GM12878 (cell line): ENCODE results near the gene BSPRY. TPM values are rescaled to one million over a fixed set of nuclear protein-coding genes. Genes with fewer than 3 reads are reported as not detected.

Experiments
- ATAC-seq: fragments of 200-7000 bp; cut with Tn5 transposase; 3 replicates; pipeline ENCODE4 v1.9.1; 2020; ENCODE audit warnings: mild to moderate bottlenecking, moderate library complexity
- BruUV-seq: library from RNA; stranded (reverse); fragments of 400-500 nt; replicated peaks from 2 replicates; lab custom pipeline; 2021; lab: Mats Ljungman, UMichigan
- CTCF ChIA-PET: fragments of 300-600 bp; sonication (Branson Sonifier 250); formaldehyde crosslinking; extraction: SDS; loops from one replicate; lab custom pipeline; 2021; ENCODE audit warnings: inconsistent platforms; lab: Yijun Ruan, JAX
- POLR2A ChIA-PET: fragments of 350-600 bp; formaldehyde crosslinking; extraction: SDS; loops from one replicate; lab custom pipeline; 2021; ENCODE audit warnings: inconsistent platforms; lab: Charles Lee
- RAD21 ChIA-PET: fragments of 300-600 bp; sonication (Branson Sonifier 250); formaldehyde crosslinking; loops from one replicate; lab custom pipeline; 2023; ENCODE audit warnings: antibody characterized with exemption; ENCODE audit not compliant: unreplicated experiment; lab: Charles Lee
- SMC1A ChIA-PET: fragments of 300-600 bp; sonication (Branson Sonifier 250); formaldehyde crosslinking; loops from one replicate; lab custom pipeline; 2023; ENCODE audit not compliant: unreplicated experiment, uncharacterized antibody; lab: Charles Lee
- DNase-seq: peaks from one replicate; pipeline ENCODE4 v3.0.0-alpha.2; 2011; ENCODE audit warnings: low read depth, low spot score
- FAIRE-seq: peaks from 3 replicates; lab custom pipeline; 2011; peaks lifted over from hg19 to GRCh38; lab: Jason Lieb, UNC
- H2AFZ ChIP-seq: 2 replicates; pipeline ENCODE4 v1.6.0; 2011; ENCODE audit warnings: low read depth, low read length, control low read depth; ENCODE audit not compliant: control insufficient read depth
- H3K27ac ChIP-seq: 2 replicates; pipeline ENCODE4 v1.5.1; 2011; ENCODE audit warnings: control low read depth; ENCODE audit not compliant: control insufficient read depth, insufficient read depth
- H3K27me3 ChIP-seq, 2 experiments: replicated peaks in 1 of 2; 2 replicates each; pipeline versions ENCODE4 v1.6.0 to v1.6.1; 2011; ENCODE audit warnings: low read length in 1 of 2; ENCODE audit not compliant: control insufficient read depth in 2 of 2, insufficient read depth in 2 of 2
- H3K36me3 ChIP-seq, 2 experiments: 2 replicates each; pipeline ENCODE4 v1.5.1; 2011; ENCODE audit warnings: low read length in 1 of 2; ENCODE audit not compliant: control insufficient read depth in 2 of 2, insufficient read depth in 2 of 2
- H3K4me1 ChIP-seq: 2 replicates; pipeline ENCODE4 v1.6.1; 2011; ENCODE audit warnings: mild to moderate bottlenecking, low read length, moderate library complexity, mixed read lengths; ENCODE audit not compliant: control insufficient read depth, insufficient read depth
- H3K4me2 ChIP-seq: 2 replicates; pipeline ENCODE4 v1.6.0; 2011; ENCODE audit warnings: control low read depth; ENCODE audit not compliant: control insufficient read depth, insufficient read depth
- H3K4me3 ChIP-seq: fragments of 200-600 bp; sonication (generic); 2 replicates; pipeline ENCODE4 v1.5.1; 2016
- H3K79me2 ChIP-seq: 2 replicates; pipeline ENCODE4 v1.6.0; 2011; ENCODE audit warnings: low read length; ENCODE audit not compliant: control insufficient read depth, insufficient read depth
- H3K9ac ChIP-seq: 2 replicates; pipeline ENCODE4 v1.8.0; 2011; ENCODE audit warnings: low read length, control low read depth, mixed read lengths; ENCODE audit not compliant: control insufficient read depth, insufficient read depth
- H3K9me3 ChIP-seq: replicated peaks from 3 replicates; pipeline ENCODE4 v1.5.1; 2011; ENCODE audit warnings: mild to moderate bottlenecking, low read length; ENCODE audit not compliant: control insufficient read depth, insufficient read depth
- H4K20me1 ChIP-seq: 2 replicates; pipeline ENCODE4 v1.6.0; 2011; ENCODE audit not compliant: control insufficient read depth, insufficient read depth
- BMI1 ChIP-seq: fragments of 450-650 bp; IDR thresholded peaks from 2 replicates; pipeline ENCODE4 v1.6.1; 2016; ENCODE audit warnings: mild to moderate bottlenecking, moderate library complexity, borderline replicate concordance
- DPF2 ChIP-seq: fragments of 450-650 bp; IDR thresholded peaks from 2 replicates; pipeline ENCODE4 v1.6.1; 2017; ENCODE audit warnings: mild to moderate bottlenecking
- JUNB ChIP-seq: IDR thresholded peaks from 2 replicates; pipeline ENCODE4 v1.6.1; 2016; ENCODE audit warnings: antibody characterized with exemption, mild to moderate bottlenecking
- MEF2A ChIP-seq: IDR thresholded peaks from 2 replicates; pipeline ENCODE4 v1.6.1; 2011; ENCODE audit warnings: low read depth, mild to moderate bottlenecking, low read length, moderate library complexity; ENCODE audit not compliant: insufficient read depth
- NR2C1 ChIP-seq: fragments of 450-650 bp; IDR thresholded peaks from 2 replicates; pipeline ENCODE4 v1.6.1; 2017; ENCODE audit warnings: antibody characterized with exemption, mild to moderate bottlenecking, moderate library complexity
- PAX8 ChIP-seq: fragments of 450-650 bp; IDR thresholded peaks from 2 replicates; pipeline ENCODE4 v1.6.1; 2017; ENCODE audit warnings: mild to moderate bottlenecking, moderate library complexity
- SMAD1 ChIP-seq: fragments of 450-650 bp; IDR thresholded peaks from 2 replicates; pipeline ENCODE4 v1.6.1; 2018; ENCODE audit warnings: mild to moderate bottlenecking, low read depth; ENCODE audit not compliant: partially characterized antibody
- SMAD5 ChIP-seq: IDR thresholded peaks from 2 replicates; pipeline ENCODE4 v1.6.1; 2016; ENCODE audit warnings: antibody characterized with exemption, low read depth
- SMARCA5 ChIP-seq: fragments of 450-650 bp; IDR thresholded peaks from 2 replicates; pipeline ENCODE4 v1.6.1; 2017; ENCODE audit warnings: mild to moderate bottlenecking
- SRF ChIP-seq, 2 experiments: IDR thresholded peaks; 2 replicates each; pipeline ENCODE4 v1.6.1; 2011; ENCODE audit warnings: low read depth in 2 of 2, low read length in 2 of 2, mild to moderate bottlenecking in 1 of 2, moderate library complexity in 1 of 2
- SUPT20H ChIP-seq: IDR thresholded peaks from 2 replicates; pipeline ENCODE4 v1.6.1; 2011; ENCODE audit warnings: low read depth, mild to moderate bottlenecking, low read length, moderate library complexity, borderline replicate concordance; ENCODE audit not compliant: control insufficient read depth
- ZBED1 ChIP-seq: IDR thresholded peaks from 2 replicates; pipeline ENCODE4 v1.6.1; 2016; ENCODE audit warnings: borderline replicate concordance
- WGBS: methylation state at CpG from one replicate; pipeline ENCODE4 v1.1.6; 2016; ENCODE audit warnings: low lambda C conversion rate; ENCODE audit not compliant: insufficient replicate concordance, insufficient coverage; ENCODE audit errors: missing lambda C conversion rate; 5-methylcytosine and 5-hydroxymethylcytosine counted together
- in situ Hi-C: fragments of 300-500 bp; cut with MboI; formaldehyde crosslinking; loops from 9 replicates; pipeline ENCODE4 v1.14.3; 2018; ENCODE audit warnings: mixed read lengths
- intact Hi-C: fragments of 100-400 bp; cut with micrococcal nuclease; formaldehyde crosslinking; loops from one replicate; pipeline ENCODE4 v1.14.2; 2022; ENCODE audit not compliant: unreplicated experiment
- polyA plus RNA-seq, 11 experiments: library from polyadenylated mRNA; depleted of rRNA in 4 of 11; unstranded in 6 of 11; stranded (reverse) in 5 of 11; fragments of >200 nt; fragmentation: Nextera tagmentation in 4 of 11; fragmentation: Illumina TruSeq in 1 of 11; extraction: Ambion mirVana in 4 of 11; extraction: Trizol in 1 of 11; gene quantifications; 1 replicate in 1 of 11; 2 replicates in 10 of 11; pipeline versions ENCODE4 v1.2.1 to v1.2.3, GENCODE V29; 2011 to 2016; ENCODE audit warnings: inconsistent platforms in 2 of 11, missing spikeins in 2 of 11, low read depth in 1 of 11
- total RNA-seq, 4 experiments: library from RNA; depleted of rRNA in 3 of 4; stranded (reverse); fragments of >200 nt in 3 of 4; fragmentation: Illumina TruSeq in 1 of 4; extraction: Trizol in 1 of 4; gene quantifications; 2 replicates each; pipeline versions ENCODE4 v1.2.1 to v1.2.3, GENCODE V29; 2013 to 2021
- TF ChIP-seq, protein P1 (sequence below): IDR thresholded peaks from 2 replicates; pipeline ENCODE4 v1.6.1; 2011; ENCODE audit warnings: borderline replicate concordance, low read depth, mild to moderate bottlenecking, moderate library complexity, low read length; ENCODE audit not compliant: insufficient read depth, poor library complexity, severe bottlenecking
- TF ChIP-seq, protein P2 (sequence below): fragments of 450-650 bp; IDR thresholded peaks from 2 replicates; pipeline ENCODE4 v1.6.1; 2018; ENCODE audit warnings: borderline replicate concordance, mild to moderate bottlenecking; ENCODE audit not compliant: partially characterized antibody

Gene BSPRY
- total and polyA plus RNA-seq, 10 of the 15 experiments (the other 5 are each of a cell fraction or from before 2014, with no cell fraction given), result 0.45 to 6.3 (median 4.1) TPM

DNA sequence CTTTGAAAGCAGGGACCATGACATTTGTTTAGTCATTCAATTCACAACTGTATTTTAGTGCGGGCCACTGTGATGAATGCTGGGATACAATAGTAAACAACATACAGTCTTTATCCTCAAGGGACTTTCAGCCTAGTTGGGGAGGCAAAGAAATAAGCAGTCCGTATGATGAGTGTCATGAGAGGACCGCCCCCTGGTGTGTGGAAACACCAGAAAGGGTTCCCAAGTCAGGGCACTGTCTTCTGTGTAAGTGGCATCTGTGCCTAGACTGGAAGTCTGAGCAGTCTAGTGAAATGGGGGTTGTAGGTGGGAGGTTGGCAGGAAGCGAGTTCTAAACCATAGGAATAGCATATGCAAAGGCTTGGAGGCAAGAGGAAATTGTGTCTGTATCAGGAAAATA, 68.0 kb downstream of the BSPRY start:
- ATAC-seq (no peak), FAIRE-seq (peak; percentile 18), DNase-seq (no peak)
- no peak overlapping the region for H3K4me2 ChIP-seq
- BruUV-seq, result no TSS peak
- ChIA-PET RAD21 (interaction anchor here (1.3 kb wide), 1 partner anchor 241 kb away, joined by 6 read pairs; no protein-coding TSS in a partner anchor), SMC1A (interaction anchor here (1.0 to 1.6 kb wide), 2 partner anchors 106 to 241 kb away, joined by 3 to 5 read pairs; no protein-coding TSS in a partner anchor), POLR2A (no interaction called here), CTCF (interaction anchor here (1.4 to 3.3 kb wide), 2 partner anchors 13 to 17 kb away, joined by 4 to 13 read pairs; partner anchors contain the start of gene ALAD)
- intact Hi-C loops, result no loop called here
- H3K79me2 ChIP-seq, result no peaks in the 10 kb centered on the region
- H3K9ac ChIP-seq, result no peak overlapping the region
- in situ Hi-C loops, result no loop called here
- H3K27me3 ChIP-seq, result no peaks in the 10 kb centered on the region
- H2AFZ ChIP-seq, result no peak overlapping the region; the same call in 1 of the 2 replicates
- H3K9me3 ChIP-seq, result no peaks in the 10 kb centered on the region
- H4K20me1 ChIP-seq, result no peaks in the 10 kb centered on the region
- no peak overlapping the region for H3K4me3 ChIP-seq
- H3K27ac ChIP-seq, result no peak overlapping the region
- H3K4me1 ChIP-seq, result peaks cover 12% of the 10 kb centered on the region; the same call in 1 of the 2 replicates
- H3K36me3 ChIP-seq, result no peaks in the 10 kb centered on the region
- TF ChIP-seq, protein P1, sequence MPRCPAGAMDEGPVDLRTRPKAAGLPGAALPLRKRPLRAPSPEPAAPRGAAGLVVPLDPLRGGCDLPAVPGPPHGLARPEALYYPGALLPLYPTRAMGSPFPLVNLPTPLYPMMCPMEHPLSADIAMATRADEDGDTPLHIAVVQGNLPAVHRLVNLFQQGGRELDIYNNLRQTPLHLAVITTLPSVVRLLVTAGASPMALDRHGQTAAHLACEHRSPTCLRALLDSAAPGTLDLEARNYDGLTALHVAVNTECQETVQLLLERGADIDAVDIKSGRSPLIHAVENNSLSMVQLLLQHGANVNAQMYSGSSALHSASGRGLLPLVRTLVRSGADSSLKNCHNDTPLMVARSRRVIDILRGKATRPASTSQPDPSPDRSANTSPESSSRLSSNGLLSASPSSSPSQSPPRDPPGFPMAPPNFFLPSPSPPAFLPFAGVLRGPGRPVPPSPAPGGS, result no peak
- TF ChIP-seq SMARCA5, result no peak
- TF ChIP-seq NR2C1, result no peak
- TF ChIP-seq SRF (IDR thresholded peaks at IDR 0.05; ENCODE audit: low read depth in 2 of 2, low read length in 2 of 2), result no peak
- TF ChIP-seq JUNB, result no peak
- no peak for TF ChIP-seq ZBED1
- no peak for TF ChIP-seq MEF2A
- TF ChIP-seq SMAD1, result no peak
- no peak for TF ChIP-seq SUPT20H
- no peak for TF ChIP-seq SMAD5
- no peak for TF ChIP-seq DPF2
- TF ChIP-seq BMI1, result no peak
- TF ChIP-seq PAX8, result no peak
- TF ChIP-seq, protein P2, sequence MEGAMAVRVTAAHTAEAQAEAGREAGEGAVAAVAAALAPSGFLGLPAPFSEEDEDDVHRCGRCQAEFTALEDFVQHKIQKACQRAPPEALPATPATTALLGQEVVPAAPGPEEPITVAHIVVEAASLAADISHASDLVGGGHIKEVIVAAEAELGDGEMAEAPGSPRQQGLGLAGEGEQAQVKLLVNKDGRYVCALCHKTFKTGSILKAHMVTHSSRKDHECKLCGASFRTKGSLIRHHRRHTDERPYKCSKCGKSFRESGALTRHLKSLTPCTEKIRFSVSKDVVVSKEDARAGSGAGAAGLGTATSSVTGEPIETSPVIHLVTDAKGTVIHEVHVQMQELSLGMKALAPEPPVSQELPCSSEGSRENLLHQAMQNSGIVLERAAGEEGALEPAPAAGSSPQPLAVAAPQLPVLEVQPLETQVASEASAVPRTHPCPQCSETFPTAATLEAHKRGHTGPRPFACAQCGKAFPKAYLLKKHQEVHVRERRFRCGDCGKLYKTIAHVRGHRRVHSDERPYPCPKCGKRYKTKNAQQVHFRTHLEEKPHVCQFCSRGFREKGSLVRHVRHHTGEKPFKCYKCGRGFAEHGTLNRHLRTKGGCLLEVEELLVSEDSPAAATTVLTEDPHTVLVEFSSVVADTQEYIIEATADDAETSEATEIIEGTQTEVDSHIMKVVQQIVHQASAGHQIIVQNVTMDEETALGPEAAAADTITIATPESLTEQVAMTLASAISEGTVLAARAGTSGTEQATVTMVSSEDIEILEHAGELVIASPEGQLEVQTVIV, result no peak
- 42% methylated on average over 4 of the region's 4 CpGs for WGBS

Other genes starting within 250 kb of the BSPRY start
Only the 7 nearest of the 12 such genes appear.
- gene PRPF4, start 73.9 kb upstream of the BSPRY start, total RNA-seq (2014; rRNA removed), result 39.5 and 43.3 TPM in 2 replicates
- gene PRPF4, start 73.9 kb upstream of the BSPRY start, total RNA-seq (2014; rRNA removed; fragmentation: Illumina TruSeq; extraction: Trizol), result 38.4 and 39.0 TPM in 2 replicates
- gene PRPF4, start 73.9 kb upstream of the BSPRY start, total RNA-seq (2021), result 28.6 and 31.7 TPM in 2 replicates
- 18.0 and 28.4 TPM in 2 replicates for gene PRPF4, start 73.9 kb upstream of the BSPRY start, polyA plus RNA-seq (2011; rRNA removed)
- 43.5 and 49.9 TPM in 2 replicates for gene PRPF4, start 73.9 kb upstream of the BSPRY start, polyA plus RNA-seq (2014; fragmentation: Illumina TruSeq; extraction: Trizol)
- gene PRPF4, start 73.9 kb upstream of the BSPRY start, polyA plus RNA-seq (2014; fragmentation: Nextera tagmentation; extraction: Ambion mirVana), result 10 to 100 TPM; 23.0 to 43.5 TPM
- 26.3 and 31.2 TPM in 2 replicates for gene PRPF4, start 73.9 kb upstream of the BSPRY start, polyA plus RNA-seq (2014; rRNA removed)
- 10 to 100 TPM; 46.7 to 48.1 TPM for gene PRPF4, start 73.9 kb upstream of the BSPRY start, polyA plus RNA-seq (2016; fragmentation: Nextera tagmentation; extraction: Ambion mirVana)
- gene RNF183, start 46.2 kb upstream of the BSPRY start, total RNA-seq (2014; rRNA removed), result 0.05 and 0.06 TPM in 2 replicates
- not detected in 2 replicates for gene RNF183, start 46.2 kb upstream of the BSPRY start, total RNA-seq (2014; rRNA removed; fragmentation: Illumina TruSeq; extraction: Trizol)
- not detected in 2 replicates for gene RNF183, start 46.2 kb upstream of the BSPRY start, total RNA-seq (2021)
- 0.26 and 0.75 TPM in 2 replicates for gene RNF183, start 46.2 kb upstream of the BSPRY start, polyA plus RNA-seq (2011; rRNA removed)
- gene RNF183, start 46.2 kb upstream of the BSPRY start, polyA plus RNA-seq (2014; fragmentation: Illumina TruSeq; extraction: Trizol), result 0.03 TPM in 1 of 2 replicates, not detected in the other
- gene RNF183, start 46.2 kb upstream of the BSPRY start, polyA plus RNA-seq (2014; fragmentation: Nextera tagmentation; extraction: Ambion mirVana), result not detected
- gene RNF183, start 46.2 kb upstream of the BSPRY start, polyA plus RNA-seq (2014; rRNA removed), result 0.08 TPM in 1 of 2 replicates, not detected in the other
- gene RNF183, start 46.2 kb upstream of the BSPRY start, polyA plus RNA-seq (2016; fragmentation: Nextera tagmentation; extraction: Ambion mirVana), result not detected
- 0.40 and 0.65 TPM in 2 replicates for gene WDR31, start 9.3 kb upstream of the BSPRY start, total RNA-seq (2014; rRNA removed)
- gene WDR31, start 9.3 kb upstream of the BSPRY start, total RNA-seq (2014; rRNA removed; fragmentation: Illumina TruSeq; extraction: Trizol), result 0.72 and 0.97 TPM in 2 replicates
- 0.97 and 1.1 TPM in 2 replicates for gene WDR31, start 9.3 kb upstream of the BSPRY start, total RNA-seq (2021)
- gene WDR31, start 9.3 kb upstream of the BSPRY start, polyA plus RNA-seq (2011; rRNA removed), result 0.41 and 0.45 TPM in 2 replicates
- gene WDR31, start 9.3 kb upstream of the BSPRY start, polyA plus RNA-seq (2014; fragmentation: Illumina TruSeq; extraction: Trizol), result 1.1 and 1.6 TPM in 2 replicates
- under 1 TPM; 0.26 to 0.29 TPM for gene WDR31, start 9.3 kb upstream of the BSPRY start, polyA plus RNA-seq (2014; fragmentation: Nextera tagmentation; extraction: Ambion mirVana)
- gene WDR31, start 9.3 kb upstream of the BSPRY start, polyA plus RNA-seq (2014; rRNA removed), result 0.67 and 0.87 TPM in 2 replicates
- 1 to 10 TPM; 1.1 to 1.7 TPM for gene WDR31, start 9.3 kb upstream of the BSPRY start, polyA plus RNA-seq (2016; fragmentation: Nextera tagmentation; extraction: Ambion mirVana)
- gene HDHD3, start 27.4 kb downstream of the BSPRY start, total RNA-seq (2014; rRNA removed), result 25.7 and 25.9 TPM in 2 replicates
- gene HDHD3, start 27.4 kb downstream of the BSPRY start, total RNA-seq (2014; rRNA removed; fragmentation: Illumina TruSeq; extraction: Trizol), result 12.1 and 12.4 TPM in 2 replicates
- 21.2 and 23.1 TPM in 2 replicates for gene HDHD3, start 27.4 kb downstream of the BSPRY start, total RNA-seq (2021)
- gene HDHD3, start 27.4 kb downstream of the BSPRY start, polyA plus RNA-seq (2011; rRNA removed), result 9.6 and 16.5 TPM in 2 replicates
- gene HDHD3, start 27.4 kb downstream of the BSPRY start, polyA plus RNA-seq (2014; fragmentation: Illumina TruSeq; extraction: Trizol), result 4.0 and 11.4 TPM in 2 replicates
- 1 to 10 TPM; 1.3 to 6.5 TPM for gene HDHD3, start 27.4 kb downstream of the BSPRY start, polyA plus RNA-seq (2014; fragmentation: Nextera tagmentation; extraction: Ambion mirVana)
- 29.4 and 29.9 TPM in 2 replicates for gene HDHD3, start 27.4 kb downstream of the BSPRY start, polyA plus RNA-seq (2014; rRNA removed)
- 10 to 100 TPM; 19.2 to 22.6 TPM for gene HDHD3, start 27.4 kb downstream of the BSPRY start, polyA plus RNA-seq (2016; fragmentation: Nextera tagmentation; extraction: Ambion mirVana)
- 13.1 and 15.7 TPM in 2 replicates for gene ALAD, start 51.7 kb downstream of the BSPRY start, total RNA-seq (2014; rRNA removed)
- 10.3 and 11.9 TPM in 2 replicates for gene ALAD, start 51.7 kb downstream of the BSPRY start, total RNA-seq (2014; rRNA removed; fragmentation: Illumina TruSeq; extraction: Trizol)
- gene ALAD, start 51.7 kb downstream of the BSPRY start, total RNA-seq (2021), result 20.2 and 21.6 TPM in 2 replicates
- gene ALAD, start 51.7 kb downstream of the BSPRY start, polyA plus RNA-seq (2011; rRNA removed), result 8.1 and 10.7 TPM in 2 replicates
- gene ALAD, start 51.7 kb downstream of the BSPRY start, polyA plus RNA-seq (2014; fragmentation: Illumina TruSeq; extraction: Trizol), result 18.0 and 20.4 TPM in 2 replicates
- 1 to 10 TPM; 2.4 to 3.9 TPM for gene ALAD, start 51.7 kb downstream of the BSPRY start, polyA plus RNA-seq (2014; fragmentation: Nextera tagmentation; extraction: Ambion mirVana)
- gene ALAD, start 51.7 kb downstream of the BSPRY start, polyA plus RNA-seq (2014; rRNA removed), result 15.7 and 18.2 TPM in 2 replicates
- gene ALAD, start 51.7 kb downstream of the BSPRY start, polyA plus RNA-seq (2016; fragmentation: Nextera tagmentation; extraction: Ambion mirVana), result 10 to 100 TPM; 11.6 to 13.8 TPM
- gene POLE3, start 61.1 kb downstream of the BSPRY start, total RNA-seq (2014; rRNA removed), result 75.9 and 90.5 TPM in 2 replicates
- gene POLE3, start 61.1 kb downstream of the BSPRY start, total RNA-seq (2014; rRNA removed; fragmentation: Illumina TruSeq; extraction: Trizol), result 76.5 and 85.2 TPM in 2 replicates
- 58.3 and 59.0 TPM in 2 replicates for gene POLE3, start 61.1 kb downstream of the BSPRY start, total RNA-seq (2021)
- 84.4 and 99.3 TPM in 2 replicates for gene POLE3, start 61.1 kb downstream of the BSPRY start, polyA plus RNA-seq (2011; rRNA removed)
- gene POLE3, start 61.1 kb downstream of the BSPRY start, polyA plus RNA-seq (2014; fragmentation: Illumina TruSeq; extraction: Trizol), result 116 and 127 TPM in 2 replicates
- gene POLE3, start 61.1 kb downstream of the BSPRY start, polyA plus RNA-seq (2014; fragmentation: Nextera tagmentation; extraction: Ambion mirVana), result 10 to 100 TPM; 40.8 to 65.9 TPM
- gene POLE3, start 61.1 kb downstream of the BSPRY start, polyA plus RNA-seq (2014; rRNA removed), result 63.6 and 63.9 TPM in 2 replicates
- gene POLE3, start 61.1 kb downstream of the BSPRY start, polyA plus RNA-seq (2016; fragmentation: Nextera tagmentation; extraction: Ambion mirVana), result 100 to 1,000 TPM in 1 of 2 experiments, 10 to 100 TPM in 1; 98.3 to 101 TPM
- gene C9orf43, start 61.2 kb downstream of the BSPRY start, total RNA-seq (2014; rRNA removed), result 0.65 and 0.68 TPM in 2 replicates
- gene C9orf43, start 61.2 kb downstream of the BSPRY start, total RNA-seq (2014; rRNA removed; fragmentation: Illumina TruSeq; extraction: Trizol), result 0.54 and 0.64 TPM in 2 replicates
- 0.35 and 0.56 TPM in 2 replicates for gene C9orf43, start 61.2 kb downstream of the BSPRY start, total RNA-seq (2021)
- gene C9orf43, start 61.2 kb downstream of the BSPRY start, polyA plus RNA-seq (2011; rRNA removed), result 0.36 and 0.62 TPM in 2 replicates
- gene C9orf43, start 61.2 kb downstream of the BSPRY start, polyA plus RNA-seq (2014; fragmentation: Illumina TruSeq; extraction: Trizol), result 0.68 and 0.87 TPM in 2 replicates
- under 1 TPM; 0.23 to 0.51 TPM for gene C9orf43, start 61.2 kb downstream of the BSPRY start, polyA plus RNA-seq (2014; fragmentation: Nextera tagmentation; extraction: Ambion mirVana)
- 0.74 and 0.79 TPM in 2 replicates for gene C9orf43, start 61.2 kb downstream of the BSPRY start, polyA plus RNA-seq (2014; rRNA removed)
- under 1 TPM; 0.08 to 0.31 TPM for gene C9orf43, start 61.2 kb downstream of the BSPRY start, polyA plus RNA-seq (2016; fragmentation: Nextera tagmentation; extraction: Ambion mirVana)